GM18870 (cell line): Measurements from ENCODE around the gene RNF14.
"Not testable (repeated sequence)": the region's sequence is repeated elsewhere in the genome, so short reads cannot be mapped to it uniquely, and the experiment has no call there.

Experiments
- ATAC-seq: cut with Tn5 transposase; IDR thresholded peaks from one replicate; pipeline ENCODE4 v1.9.1; 2021; ENCODE audit warnings: moderate library complexity; ENCODE audit not compliant: unreplicated experiment

The RNF14 gene

GRCh38 chr5:142012792-142013388 is 44.0 kb downstream of the RNF14 start, which contains the start of gene GNPDA1:
Gene GNPDA1, minus strand, starts transcription at chr5:142013027. Its CDS starts 992 bp downstream, at chr5:142012035.
- ATAC-seq = no peak

- ATAC-seq = no peak
Measured at GRCh38 chr5:142013734-142014521, 45.0 kb downstream of the RNF14 start.

DNA sequence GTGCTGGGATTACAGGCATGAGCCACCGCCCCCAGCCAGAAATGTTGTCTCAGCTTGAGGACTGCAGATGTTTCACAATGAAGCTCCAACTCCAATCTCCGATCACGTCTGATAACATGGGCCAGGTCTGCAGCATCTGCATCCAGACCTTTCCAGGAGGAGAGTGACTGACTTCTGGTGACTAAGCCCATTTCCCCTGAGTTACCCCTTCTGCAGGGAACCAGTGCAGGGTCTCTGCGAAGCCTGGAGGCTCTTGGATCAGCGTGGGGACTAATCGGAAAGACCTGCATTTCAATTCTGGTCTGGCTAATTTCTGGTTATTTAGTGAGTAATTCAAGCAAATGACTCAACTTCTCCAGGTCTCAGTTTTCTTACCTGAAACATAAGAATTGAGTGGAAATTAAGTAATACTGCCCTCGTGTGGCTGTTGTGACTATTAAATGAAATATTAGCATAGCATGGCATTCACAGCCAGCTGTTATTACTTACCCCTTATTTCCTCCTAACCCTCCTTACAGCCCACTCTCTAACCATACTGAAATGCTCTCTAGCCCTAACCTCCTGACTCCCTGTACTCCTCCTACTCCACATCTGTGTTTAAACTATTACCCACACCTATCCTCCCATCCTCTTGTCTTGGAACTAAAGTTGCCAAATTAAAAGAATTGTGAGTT is 46.1 kb downstream of the RNF14 start:
- peak; percentile 33 for ATAC-seq

DNA sequence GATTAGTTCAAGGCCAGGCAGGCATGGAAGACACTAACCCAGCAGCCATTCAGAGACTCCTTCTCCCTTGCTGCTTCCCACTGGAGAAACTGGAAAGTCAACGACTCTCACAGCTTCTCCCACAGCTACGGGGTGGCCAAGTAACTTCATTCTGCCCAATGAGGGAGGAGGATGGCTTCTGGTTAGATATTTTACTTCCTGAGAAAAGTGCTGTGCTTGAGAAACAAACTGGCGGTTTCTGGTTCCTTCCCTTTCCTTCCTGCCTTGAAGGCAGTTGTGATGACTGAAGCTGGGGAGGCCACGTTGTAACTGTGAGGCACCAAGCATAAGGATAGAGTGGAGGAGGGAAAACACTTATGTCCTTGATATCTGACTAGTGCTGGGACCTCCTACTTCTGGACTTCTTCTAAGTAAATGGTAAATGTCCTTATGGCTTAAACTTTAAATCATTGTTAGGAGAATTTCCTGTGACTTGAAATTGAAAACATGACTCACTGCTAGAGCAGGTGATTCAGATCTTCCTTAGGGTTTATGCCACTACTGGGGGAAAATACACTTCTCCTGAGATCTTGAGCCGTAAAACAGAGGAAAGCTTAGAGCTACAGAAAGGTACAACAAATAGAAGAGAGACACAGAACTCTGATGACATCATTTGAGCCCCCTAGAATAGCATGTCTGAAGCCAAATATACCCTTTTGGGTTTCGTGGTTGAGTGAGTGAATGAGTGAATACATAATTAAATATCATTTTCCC is 47.1 kb downstream of the RNF14 start:
- peak; percentile 49 for ATAC-seq

DNA sequence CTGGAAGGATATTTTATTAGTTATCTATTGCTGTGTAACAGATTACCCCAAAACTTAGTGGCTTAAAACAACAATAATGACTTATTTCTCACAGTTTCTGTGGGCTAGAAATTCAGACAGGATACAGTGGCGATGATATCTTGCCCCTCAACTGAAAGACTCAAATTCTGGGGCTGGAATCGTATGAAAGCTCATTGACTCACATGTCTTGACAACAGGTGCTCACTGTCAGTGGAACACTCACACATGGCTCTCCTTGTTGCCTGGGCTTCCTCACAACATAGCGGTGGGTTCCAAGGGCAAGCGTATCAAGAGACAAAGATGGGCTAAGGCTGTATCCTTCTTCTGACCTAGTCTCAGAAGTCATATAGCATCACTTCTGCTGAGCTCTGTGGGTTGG is 47.7 kb downstream of the RNF14 start:
- ATAC-seq = peak; percentile 26

- ATAC-seq = peak; percentile 39
Measured at GRCh38 chr5:142017832-142018427, 49.0 kb downstream of the RNF14 start.

DNA sequence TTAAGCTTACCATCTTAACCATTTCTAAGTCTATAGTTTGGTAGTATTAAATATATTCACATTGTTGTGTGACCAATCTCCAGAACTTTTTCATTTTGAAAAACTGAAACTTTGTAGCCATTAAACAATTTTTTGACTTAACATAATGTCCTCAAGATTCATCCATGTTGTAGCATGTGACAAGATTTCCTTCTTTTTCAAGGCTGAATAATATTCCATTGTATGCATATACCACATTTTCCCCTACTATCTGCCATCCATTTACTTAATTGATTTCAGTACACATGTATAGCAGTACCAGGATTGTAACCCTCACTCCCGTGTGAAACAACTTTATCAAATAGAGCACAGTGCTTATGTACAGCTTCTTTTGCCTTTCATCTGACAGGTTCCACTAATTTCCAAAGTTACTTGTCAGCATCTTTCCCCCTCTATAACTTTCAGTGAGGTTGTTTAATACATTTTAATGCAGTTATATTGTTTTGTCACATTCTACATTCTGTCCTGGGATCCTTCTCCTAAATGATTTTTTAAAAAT is 51.3 kb downstream of the RNF14 start:
- ATAC-seq = no peak

- ATAC-seq = no peak
Measured at GRCh38 chr5:142023836-142024235, 54.9 kb downstream of the RNF14 start.

DNA sequence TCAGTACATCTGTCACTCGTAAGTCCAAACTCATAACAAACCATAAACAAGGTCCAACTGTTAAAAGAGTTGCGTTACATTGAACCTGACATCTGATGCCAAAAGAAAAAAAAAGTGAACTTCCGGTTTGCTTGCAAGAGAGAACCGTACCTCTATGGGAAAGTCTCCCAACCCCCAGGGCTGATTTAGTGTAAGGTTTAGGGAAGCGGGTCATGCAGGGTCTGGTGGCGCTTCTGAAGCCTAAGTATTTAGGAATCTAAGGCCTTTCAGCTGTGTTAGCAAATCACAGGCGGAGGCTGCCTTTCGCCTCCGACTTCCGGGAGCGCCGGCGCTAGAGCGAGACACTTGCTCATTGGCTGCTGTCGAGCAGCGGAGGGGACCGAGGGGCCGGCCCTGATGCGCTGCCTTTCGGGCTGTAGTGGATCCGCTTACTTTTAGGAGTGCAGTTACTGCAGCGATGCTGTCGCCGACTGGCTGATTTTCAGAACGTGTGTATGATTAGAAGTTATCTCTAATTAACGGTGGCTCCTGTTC is 55.9 kb downstream of the RNF14 start:
- peak; percentile 91 for ATAC-seq

- ATAC-seq = no peak
Measured at GRCh38 chr5:142025637-142026036, 56.7 kb downstream of the RNF14 start.

DNA sequence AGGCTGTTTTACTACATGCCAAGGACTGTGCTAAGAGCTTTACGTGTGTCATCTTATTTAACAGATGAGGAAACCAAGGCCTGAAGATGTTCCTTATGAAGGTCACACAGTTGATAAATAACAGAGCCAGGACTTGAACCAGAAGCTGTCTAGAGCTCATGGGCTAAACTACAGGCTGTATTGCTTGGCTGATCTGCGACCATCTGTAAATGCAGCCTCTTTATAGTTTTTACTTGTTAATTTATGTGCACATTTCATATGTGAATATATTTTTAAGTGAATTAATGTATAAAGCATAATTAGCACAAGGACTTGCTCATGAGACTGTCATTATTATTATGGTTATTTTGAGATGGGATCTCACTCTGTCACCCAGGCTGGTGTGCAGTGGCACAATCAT is 63.2 kb downstream of the RNF14 start:
- no peak for ATAC-seq

- no peak for ATAC-seq
Measured at GRCh38 chr5:142032747-142033631, 64.1 kb downstream of the RNF14 start.

DNA sequence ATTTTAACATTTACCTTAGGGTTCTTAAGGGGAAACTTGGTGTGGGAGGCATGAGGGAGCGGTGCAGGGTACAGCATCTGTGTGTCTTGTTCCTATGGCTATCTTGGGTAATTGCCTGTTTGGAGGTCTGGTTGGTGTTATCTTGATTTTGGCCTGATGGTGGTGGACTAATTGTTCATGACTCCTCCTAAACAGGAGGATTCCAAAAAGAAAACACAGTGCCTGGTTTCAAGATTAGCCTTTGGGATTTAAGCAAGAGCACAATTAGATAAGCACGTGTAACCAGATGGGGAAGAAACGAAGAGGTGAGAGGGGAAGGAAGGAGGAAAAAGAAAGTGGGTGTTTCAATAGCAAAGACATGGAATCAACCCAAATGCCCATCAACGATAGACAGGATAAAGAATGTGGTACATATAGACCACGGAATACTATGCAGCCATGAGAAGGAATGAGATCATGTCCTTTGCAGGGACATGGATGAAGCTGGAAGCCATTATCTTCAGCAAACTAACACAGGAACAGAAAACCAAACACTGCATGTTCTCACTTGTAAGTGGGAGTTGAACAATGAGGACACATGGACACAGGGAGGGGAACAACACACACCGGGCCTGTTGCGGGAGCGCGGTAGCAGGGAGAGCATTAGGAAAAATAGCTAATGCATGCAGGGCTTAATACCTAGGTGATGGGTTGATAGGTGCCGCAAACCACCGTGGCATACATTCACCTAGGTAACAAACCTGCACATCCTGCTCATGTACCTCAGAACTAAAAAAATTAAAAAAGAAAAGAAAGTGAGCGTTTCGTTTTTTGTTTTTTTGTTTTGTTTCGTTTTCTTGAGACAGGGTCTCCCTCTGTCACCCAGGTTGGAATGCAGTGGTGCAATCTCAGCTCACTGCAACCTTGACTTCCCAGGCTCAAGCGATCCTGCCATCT is 65.0 kb downstream of the RNF14 start:
- not testable (repeated sequence) for ATAC-seq

DNA sequence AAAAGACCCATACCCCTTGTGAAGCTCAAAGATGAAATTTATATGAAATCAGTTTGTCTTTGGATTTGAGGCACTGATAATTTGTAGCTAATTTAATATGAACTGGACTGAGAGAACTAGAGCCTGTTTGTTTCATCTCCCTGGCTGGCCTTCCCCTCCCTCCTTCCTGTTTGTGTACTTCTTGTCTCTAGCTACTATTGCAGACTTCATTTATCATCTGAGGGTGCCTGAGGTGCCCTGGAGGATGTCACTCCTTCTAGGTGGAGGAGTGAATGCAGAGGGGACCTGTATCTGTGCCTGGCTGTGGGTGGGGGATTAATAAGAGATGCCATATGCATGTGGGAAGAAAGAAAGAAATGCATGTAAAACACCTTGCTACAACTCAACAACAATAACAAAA is 66.1 kb downstream of the RNF14 start:
- no peak for ATAC-seq

- no peak for ATAC-seq
Measured at GRCh38 chr5:142036918-142037317, 68.0 kb downstream of the RNF14 start.

DNA sequence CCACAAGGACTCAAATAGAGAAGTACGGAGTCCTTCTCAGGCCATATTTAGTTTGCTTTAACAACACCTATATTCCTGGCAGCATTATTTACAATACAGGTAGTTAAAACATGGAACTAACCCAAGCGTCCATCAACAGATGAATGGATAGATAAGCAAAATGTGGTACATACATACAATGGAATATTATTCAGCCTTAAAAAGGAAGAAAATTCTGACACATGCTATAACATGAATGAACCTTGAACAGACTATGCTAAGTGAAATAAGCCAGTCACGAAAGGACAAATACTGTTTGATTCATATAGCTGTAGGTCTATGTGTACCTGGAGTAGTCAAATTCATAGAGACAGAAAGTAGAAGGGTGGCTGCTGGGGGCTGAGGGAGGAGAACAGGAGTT is 68.7 kb downstream of the RNF14 start:
- not testable (repeated sequence) for ATAC-seq

- ATAC-seq = no peak
Measured at GRCh38 chr5:142038735-142039134, 69.8 kb downstream of the RNF14 start.
